Gastrocnemius medialis (tissue), 4 donors: Measurements from ENCODE around the gene NCAN. TPM values are rescaled to one million over a fixed set of nuclear protein-coding genes. Genes with fewer than 3 reads are reported as not detected.

Experiments
- ATAC-seq, 2 donors: fragments of 150-250 bp; one replicate each; pipeline ENCODE4 v1.9.1; 2016
- DNase-seq, 2 donors: peaks; one replicate each; pipeline ENCODE4 v3.0.0-alpha.2; 2019
- H3K27ac ChIP-seq, 4 donors: fragments of 200-600 bp; sonication (generic); 1 replicate in 1 of 4; 2 replicates in 3 of 4; pipeline ENCODE4 v1.5.1; 2016 to 2018; ENCODE audit warnings: mild to moderate bottlenecking in 2 of 4, moderate library complexity in 1 of 4
- H3K27me3 ChIP-seq, 3 donors: fragments of 200-600 bp; sonication (generic) in 2 of 3; 1 replicate in 1 of 3; 2 replicates in 2 of 3; pipeline versions ENCODE4 v1.5.1 to v1.6.0; 2016 to 2019; ENCODE audit warnings: mild to moderate bottlenecking in 1 of 3, moderate library complexity in 1 of 3
- H3K36me3 ChIP-seq, 2 donors: fragments of 200-600 bp; sonication (generic) in 1 of 2; one replicate each; pipeline ENCODE4 v1.5.1; 2017 to 2018
- H3K4me1 ChIP-seq, 2 donors: fragments of 200-600 bp; sonication (generic) in 1 of 2; one replicate each; pipeline ENCODE4 v1.5.1; 2016 to 2017; ENCODE audit warnings: mild to moderate bottlenecking in 2 of 2
- H3K4me3 ChIP-seq, 4 donors: fragments of 200-600 bp; sonication (generic) in 3 of 4; 1 replicate in 1 of 4; 2 replicates in 3 of 4; pipeline ENCODE4 v1.5.1; 2016 to 2019; ENCODE audit warnings: mild to moderate bottlenecking in 2 of 4
- H3K9me3 ChIP-seq, 3 donors: fragments of 200-600 bp; sonication (generic) in 2 of 3; 1 replicate in 1 of 3; 2 replicates in 2 of 3; pipeline ENCODE4 v1.5.1; 2016 to 2019
- CTCF ChIP-seq, 5 experiments: fragments of 450-650 bp in 3 of 5; fragments of 200-600 bp in 2 of 5; sonication (generic) in 2 of 5; IDR thresholded peaks in 4 of 5; conservative IDR thresholded peaks in 1 of 5; 1 replicate in 4 of 5; 2 replicates in 1 of 5; pipeline ENCODE4 v1.5.1; 2016 to 2019; ENCODE audit warnings: antibody characterized with exemption in 5 of 5, mild to moderate bottlenecking in 3 of 5, moderate library complexity in 3 of 5
- POLR2A ChIP-seq, 2 donors: fragments of 450-650 bp; IDR thresholded peaks; one replicate each; pipeline ENCODE4 v1.6.1; 2017; ENCODE audit warnings: antibody characterized with exemption in 2 of 2, mild to moderate bottlenecking in 2 of 2, moderate library complexity in 2 of 2
- in situ Hi-C, 4 donors: fragments of 200-750 bp; cut with MboI; loops; one replicate each; pipeline versions ENCODE4 v1.15.0 to v1.8.0; 2017; ENCODE audit warnings: low sequenced_read_pairs in 4 of 4
- intact Hi-C: fragments of 100-400 bp; cut with DNase I; formaldehyde crosslinking; loops from one replicate; pipeline ENCODE4 v1.15.1; 2023; ENCODE audit warnings: low total_unique reads
- total RNA-seq, 4 donors: library from RNA; depleted of rRNA; stranded (reverse); fragments of >200 nt; gene quantifications; one replicate each; pipeline versions ENCODE4 v1.1.0 to v1.2.3, GENCODE V29; 2016

The NCAN gene
- total RNA-seq, 4 donors from 2014 or later = not detected

- Histone ChIP-seq H3K4me3 (no peak overlapping the region), H3K4me1 (no peaks in the 10 kb centered on the region), H3K36me3 (no peaks in the 10 kb centered on the region), H3K27ac (no peak overlapping the region), H3K27me3 (peaks cover 30 to 50% (median 33%) of the 10 kb centered on the region in 3 donors), H3K9me3 (no peaks in the 10 kb centered on the region)
- ATAC-seq (no peak), DNase-seq (no peak)
- no peak for TF ChIP-seq POLR2A (IDR thresholded peaks at IDR 0.05)
- TF ChIP-seq CTCF (IDR thresholded peaks at IDR 0.05 in 4 of 5, conservative IDR thresholded peaks at IDR 0.05 in 1 of 5) = no peak
- in situ Hi-C loops (no loop called here), intact Hi-C loops (no loop called here)
Measured at GRCh38 chr19:19261350-19262189, 49.8 kb downstream of the NCAN start.

GRCh38 chr19:19262190-19263057, 50.7 kb downstream of the NCAN start:
- DNase-seq (no peak), ATAC-seq (no peak)
- no peak overlapping the region for H3K27ac ChIP-seq
- H3K36me3 ChIP-seq = no peaks in the 10 kb centered on the region
- TF ChIP-seq POLR2A (IDR thresholded peaks at IDR 0.05) = no peak
- in situ Hi-C loops = no loop called here
- peaks cover 30 to 50% (median 31%) of the 10 kb centered on the region in 3 donors for H3K27me3 ChIP-seq
- H3K4me3 ChIP-seq = no peak overlapping the region
- H3K9me3 ChIP-seq = no peaks in the 10 kb centered on the region
- no peaks in the 10 kb centered on the region for H3K4me1 ChIP-seq
- intact Hi-C loops = no loop called here

- Histone ChIP-seq H3K27ac (no peak overlapping the region), H3K9me3 (no peaks in the 10 kb centered on the region), H3K4me3 (no peak overlapping the region), H3K4me1 (no peaks in the 10 kb centered on the region), H3K36me3 (no peaks in the 10 kb centered on the region), H3K27me3 (peaks cover 30 to 46% (median 31%) of the 10 kb centered on the region in 3 donors)
- no peak for DNase-seq
- no peak for TF ChIP-seq CTCF (IDR thresholded peaks at IDR 0.05 in 4 of 5, conservative IDR thresholded peaks at IDR 0.05 in 1 of 5)
- no peak for TF ChIP-seq POLR2A (IDR thresholded peaks at IDR 0.05)
- intact Hi-C loops (no loop called here), in situ Hi-C loops (no loop called here)
- ATAC-seq = no peak
Measured at GRCh38 chr19:19263886-19264487, 52.2 kb downstream of the NCAN start.

- no peak for TF ChIP-seq CTCF (IDR thresholded peaks at IDR 0.05 in 4 of 5, conservative IDR thresholded peaks at IDR 0.05 in 1 of 5)
- no peak for TF ChIP-seq POLR2A (IDR thresholded peaks at IDR 0.05)
- no peaks in the 10 kb centered on the region for H3K4me1 ChIP-seq
- in situ Hi-C loops = no loop called here
- no peaks in the 10 kb centered on the region for H3K9me3 ChIP-seq
- ATAC-seq (no peak), DNase-seq (no peak)
- no peaks in the 10 kb centered on the region for H3K36me3 ChIP-seq
- H3K27me3 ChIP-seq = peaks cover 10 to 14% (median 13%) of the 10 kb centered on the region in 3 donors
- intact Hi-C loops = no loop called here
- no peak overlapping the region for H3K27ac ChIP-seq
- no peak overlapping the region for H3K4me3 ChIP-seq
Measured at GRCh38 chr19:19267305-19267704, 55.5 kb downstream of the NCAN start.
